Ishikawa (cell line): ENCODE measurements around the gene STRN4.

ENCODE experiments used
- CEBPB ChIP-seq: IDR thresholded peaks from 2 replicates; pipeline ENCODE4 v1.6.1; 2012
- CREB1 ChIP-seq: IDR thresholded peaks from 2 replicates; pipeline ENCODE4 v1.6.1; 2012; ENCODE audit warnings: low read depth
- EGR1 ChIP-seq: IDR thresholded peaks from 2 replicates; pipeline ENCODE4 v1.6.1; 2012
- EP300 ChIP-seq: IDR thresholded peaks from 2 replicates; pipeline ENCODE4 v1.6.1; 2012; ENCODE audit warnings: borderline replicate concordance
- FOXM1 ChIP-seq: IDR thresholded peaks from 2 replicates; pipeline ENCODE4 v1.6.1; 2012; ENCODE audit warnings: low read depth, borderline replicate concordance
- MAX ChIP-seq: IDR thresholded peaks from 2 replicates; pipeline ENCODE4 v1.6.1; 2012
- NFIC ChIP-seq: IDR thresholded peaks from 2 replicates; pipeline ENCODE4 v1.6.1; 2012
- RAD21 ChIP-seq: IDR thresholded peaks from 2 replicates; pipeline ENCODE4 v1.6.1; 2012; ENCODE audit warnings: low read depth
- REST ChIP-seq: IDR thresholded peaks from 2 replicates; pipeline ENCODE4 v1.6.1; 2012; ENCODE audit warnings: low read depth, mild to moderate bottlenecking
- TAF1 ChIP-seq: IDR thresholded peaks from 2 replicates; pipeline ENCODE4 v1.6.1; 2012; ENCODE audit warnings: low read depth, mild to moderate bottlenecking
- TCF12 ChIP-seq: IDR thresholded peaks from 2 replicates; pipeline ENCODE4 v1.6.1; 2012; ENCODE audit warnings: low read depth
- TEAD4 ChIP-seq: IDR thresholded peaks from 2 replicates; pipeline ENCODE4 v1.6.1; 2012
- USF1 ChIP-seq: IDR thresholded peaks from 2 replicates; pipeline ENCODE4 v1.6.1; 2012
- YY1 ChIP-seq: IDR thresholded peaks from 2 replicates; pipeline ENCODE4 v1.6.1; 2012; ENCODE audit warnings: low read depth
- ZBTB7A ChIP-seq: IDR thresholded peaks from 2 replicates; pipeline ENCODE4 v1.6.1; 2012; ENCODE audit warnings: low read depth

STRN4 gene

GRCh38 chr19:46725036-46725820 lies 21.0 kb downstream of the STRN4 start:
- no peak for TF ChIP-seq EP300

- TF ChIP-seq FOXM1 (no peak), REST (no peak), ZBTB7A (no peak), RAD21 (no peak), MAX (no peak), TCF12 (no peak), USF1 (no peak), CREB1 (no peak), TAF1 (no peak), TEAD4 (no peak), CEBPB (no peak), NFIC (no peak), YY1 (no peak), EP300 (no peak), EGR1 (no peak)
Measured at GRCh38 chr19:46724468-46724867, 21.8 kb downstream of the STRN4 start.

GRCh38 chr19:46723471-46723870 lies 22.8 kb downstream of the STRN4 start:
- TF ChIP-seq TEAD4, result no peak
- TF ChIP-seq CREB1, result no peak

GRCh38 chr19:46723023-46723461 lies 23.2 kb downstream of the STRN4 start:
- TF ChIP-seq USF1, result no peak
- no peak for TF ChIP-seq FOXM1
- no peak for TF ChIP-seq MAX
- no peak for TF ChIP-seq YY1
- TF ChIP-seq EGR1, result no peak
- no peak for TF ChIP-seq ZBTB7A
- TF ChIP-seq EP300, result no peak
- TF ChIP-seq CREB1, result no peak
- TF ChIP-seq REST, result no peak
- no peak for TF ChIP-seq TEAD4
- TF ChIP-seq CEBPB, result no peak
- no peak for TF ChIP-seq TCF12

GRCh38 chr19:46722421-46723022 lies 23.7 kb downstream of the STRN4 start:
- TF ChIP-seq NFIC (no peak), MAX (no peak), REST (no peak), CREB1 (no peak)
